ENCODE results near the gene IL4. TPM values are rescaled to one million over a fixed set of nuclear protein-coding genes. Genes with fewer than 3 reads are reported as not detected.

The IL4 gene
- total RNA-seq, 1 donor: not detected

- Histone ChIP-seq H3K4me3 (ENCODE audit: low read length) (no peak overlapping the region), H3K27me3 (ENCODE audit: insufficient read depth, low read length) (no peaks in the 10 kb centered on the region), H3K4me1 (ENCODE audit: insufficient read depth, low read length) (peaks cover 7% of the 10 kb centered on the region), H3K9me3 (ENCODE audit: low read depth, low read length) (no peaks in the 10 kb centered on the region)
Observed at GRCh38 chr5:132664696-132665209, 9.0 kb upstream of the IL4 start.

DNA sequence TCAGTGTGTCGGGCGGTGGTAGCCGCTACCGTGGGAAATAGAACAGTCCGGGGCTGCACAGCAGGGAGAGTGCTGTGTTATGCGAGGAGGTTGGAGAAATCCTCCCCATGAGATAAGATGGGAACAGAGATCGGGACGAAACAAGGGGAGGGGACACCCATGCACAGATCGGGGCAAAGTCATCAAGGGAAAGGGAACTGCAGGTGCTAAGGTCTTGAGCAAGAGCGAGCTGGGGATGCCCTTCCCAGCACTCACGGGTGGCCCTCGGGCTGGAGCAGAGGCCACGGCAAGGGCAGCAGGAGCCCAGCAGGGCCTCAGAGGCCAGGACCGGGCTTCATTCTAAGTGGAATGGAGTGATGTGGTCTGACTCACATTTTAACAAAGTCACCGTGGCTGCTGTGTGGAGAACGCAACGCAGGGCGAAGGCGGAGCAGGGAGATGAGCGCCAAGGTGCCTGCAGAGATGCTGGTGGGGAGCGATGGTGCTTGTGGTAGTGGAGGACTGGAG lies 8.2 kb upstream of the IL4 start:
- H3K4me3 ChIP-seq (ENCODE audit: low read length): no peak overlapping the region
- peaks cover 7% of the 10 kb centered on the region for H3K4me1 ChIP-seq (ENCODE audit: insufficient read depth, low read length)
- no peaks in the 10 kb centered on the region for H3K27me3 ChIP-seq (ENCODE audit: insufficient read depth, low read length)
- no peaks in the 10 kb centered on the region for H3K9me3 ChIP-seq (ENCODE audit: low read depth, low read length)

- H3K9me3 ChIP-seq (ENCODE audit: low read depth, low read length): no peaks in the 10 kb centered on the region
- no peaks in the 10 kb centered on the region for H3K27me3 ChIP-seq (ENCODE audit: insufficient read depth, low read length)
- H3K4me1 ChIP-seq (ENCODE audit: insufficient read depth, low read length): peaks cover 7% of the 10 kb centered on the region
- H3K4me3 ChIP-seq (ENCODE audit: low read length): no peak overlapping the region
Observed at GRCh38 chr5:132666310-132667123, 7.3 kb upstream of the IL4 start.

DNA sequence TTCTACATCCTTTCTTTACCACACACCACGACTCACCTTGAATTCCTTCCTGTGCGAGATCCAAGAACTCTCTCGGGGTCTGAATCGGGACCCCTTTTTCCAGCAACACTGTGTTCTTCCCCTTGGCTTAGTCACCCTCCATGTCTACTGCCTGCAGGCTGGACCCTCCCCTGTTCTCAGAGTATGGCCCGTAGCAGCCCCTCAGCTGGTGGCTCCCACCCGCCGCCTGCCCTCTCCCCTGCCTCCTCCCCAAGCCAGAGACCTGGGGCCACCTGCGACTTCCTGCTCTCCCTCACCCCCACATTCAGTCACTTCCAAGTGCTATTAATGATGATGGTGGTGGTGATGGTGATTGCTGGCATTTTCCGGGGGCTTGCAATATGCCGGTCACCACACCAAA lies 6.5 kb upstream of the IL4 start:
- H3K4me1 ChIP-seq (ENCODE audit: insufficient read depth, low read length): peaks cover 7% of the 10 kb centered on the region
- H3K9me3 ChIP-seq (ENCODE audit: low read depth, low read length): no peaks in the 10 kb centered on the region
- H3K4me3 ChIP-seq (ENCODE audit: low read length): no peak overlapping the region
- no peaks in the 10 kb centered on the region for H3K27me3 ChIP-seq (ENCODE audit: insufficient read depth, low read length)

DNA sequence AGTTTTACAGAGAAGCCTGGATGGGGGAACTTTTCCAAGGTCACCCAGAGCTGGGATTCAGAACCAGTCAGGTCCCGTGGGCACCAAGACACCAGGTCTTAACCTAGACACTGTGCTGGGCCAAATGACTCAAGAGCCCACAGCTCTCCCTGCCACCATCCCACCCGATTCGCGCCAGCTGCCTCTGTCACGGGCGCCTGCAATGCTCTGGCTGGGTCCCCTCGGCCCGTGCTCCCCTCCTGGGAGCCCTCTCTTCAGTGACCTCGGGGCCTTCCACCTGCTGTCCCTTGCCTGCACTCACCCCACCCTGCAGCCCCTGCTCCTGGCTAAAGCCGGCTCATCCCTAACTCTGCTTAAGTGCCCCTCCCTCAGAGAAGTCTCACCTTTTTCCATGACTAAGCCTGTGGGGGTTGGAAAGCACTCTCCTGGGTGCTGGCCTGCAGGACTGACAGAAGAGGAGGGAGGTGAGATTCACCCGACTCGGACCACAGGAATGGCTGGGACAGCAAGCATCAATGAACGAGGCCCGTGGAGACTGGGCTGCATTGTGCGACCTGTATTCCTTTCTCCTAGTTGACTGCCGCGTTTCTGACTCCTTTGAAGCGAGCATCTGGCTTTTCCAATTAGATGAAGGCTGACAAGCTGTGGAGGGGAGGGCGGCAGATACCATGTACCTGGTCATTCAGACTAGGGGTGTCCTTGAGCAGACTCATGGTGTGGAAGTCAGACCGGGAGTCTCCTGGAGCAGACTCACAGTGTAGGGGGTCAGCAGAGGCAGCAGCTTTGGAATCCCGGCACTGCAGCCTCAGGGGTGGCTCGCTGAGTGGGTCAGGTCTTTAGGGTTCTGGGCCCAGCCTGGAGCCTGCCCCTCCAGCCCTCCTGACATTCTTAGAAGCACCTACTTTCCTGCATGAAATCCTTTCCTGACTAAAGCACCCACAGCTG lies 5.8 kb upstream of the IL4 start:
- H3K4me3 ChIP-seq (ENCODE audit: low read length): no peak overlapping the region
- H3K27me3 ChIP-seq (ENCODE audit: insufficient read depth, low read length): no peaks in the 10 kb centered on the region
- peaks cover 7% of the 10 kb centered on the region for H3K4me1 ChIP-seq (ENCODE audit: insufficient read depth, low read length)
- no peaks in the 10 kb centered on the region for H3K9me3 ChIP-seq (ENCODE audit: low read depth, low read length)

DNA sequence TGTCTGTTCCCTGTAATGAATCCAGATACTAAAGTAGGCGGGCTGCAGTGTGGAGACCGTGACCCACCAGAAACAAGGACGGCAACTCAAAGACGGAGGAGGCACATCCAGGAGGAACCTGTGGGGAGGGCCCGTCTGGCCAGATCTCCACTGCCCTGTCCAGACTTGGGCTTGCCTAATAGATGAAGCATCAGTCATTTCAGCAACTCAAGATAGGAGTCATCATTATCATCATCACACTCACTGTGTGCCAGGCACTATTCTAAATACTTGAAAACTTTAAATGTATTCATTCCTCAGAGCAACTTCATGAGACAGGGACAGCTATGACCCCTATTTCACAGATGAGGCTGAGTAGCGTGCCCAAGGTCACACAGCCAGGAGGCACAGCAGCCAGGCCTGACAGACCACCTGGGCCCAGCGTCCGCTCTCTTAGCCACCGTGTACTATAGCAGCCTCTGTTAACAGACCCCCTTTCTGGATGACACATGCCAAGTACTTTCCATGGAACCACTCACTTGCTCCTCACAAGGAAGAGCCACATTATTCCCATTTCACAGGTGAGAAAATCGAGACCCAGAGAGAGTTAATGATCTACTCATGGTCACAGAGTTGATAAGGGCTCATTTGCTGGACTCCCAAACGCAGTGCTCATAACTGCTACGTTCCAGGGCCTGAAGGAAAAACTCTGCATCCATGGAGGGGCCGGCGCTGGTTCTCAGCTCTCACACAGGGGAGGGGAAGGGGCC lies 4.9 kb upstream of the IL4 start:
- H3K27me3 ChIP-seq (ENCODE audit: insufficient read depth, low read length): no peaks in the 10 kb centered on the region

GRCh38 chr5:132669455-132669820 lies 4.4 kb upstream of the IL4 start:
- Histone ChIP-seq H3K4me3 (ENCODE audit: low read length) (no peak overlapping the region), H3K4me1 (ENCODE audit: insufficient read depth, low read length) (no peaks in the 10 kb centered on the region), H3K27me3 (ENCODE audit: insufficient read depth, low read length) (no peaks in the 10 kb centered on the region), H3K9me3 (ENCODE audit: low read depth, low read length) (no peaks in the 10 kb centered on the region)

More for the DNA sequence above, 4.9 kb upstream of the IL4 start:
- Histone ChIP-seq H3K9me3 (ENCODE audit: low read depth, low read length) (no peaks in the 10 kb centered on the region), H3K4me3 (ENCODE audit: low read length) (no peak overlapping the region), H3K4me1 (ENCODE audit: insufficient read depth, low read length) (peaks cover 2% of the 10 kb centered on the region)

DNA sequence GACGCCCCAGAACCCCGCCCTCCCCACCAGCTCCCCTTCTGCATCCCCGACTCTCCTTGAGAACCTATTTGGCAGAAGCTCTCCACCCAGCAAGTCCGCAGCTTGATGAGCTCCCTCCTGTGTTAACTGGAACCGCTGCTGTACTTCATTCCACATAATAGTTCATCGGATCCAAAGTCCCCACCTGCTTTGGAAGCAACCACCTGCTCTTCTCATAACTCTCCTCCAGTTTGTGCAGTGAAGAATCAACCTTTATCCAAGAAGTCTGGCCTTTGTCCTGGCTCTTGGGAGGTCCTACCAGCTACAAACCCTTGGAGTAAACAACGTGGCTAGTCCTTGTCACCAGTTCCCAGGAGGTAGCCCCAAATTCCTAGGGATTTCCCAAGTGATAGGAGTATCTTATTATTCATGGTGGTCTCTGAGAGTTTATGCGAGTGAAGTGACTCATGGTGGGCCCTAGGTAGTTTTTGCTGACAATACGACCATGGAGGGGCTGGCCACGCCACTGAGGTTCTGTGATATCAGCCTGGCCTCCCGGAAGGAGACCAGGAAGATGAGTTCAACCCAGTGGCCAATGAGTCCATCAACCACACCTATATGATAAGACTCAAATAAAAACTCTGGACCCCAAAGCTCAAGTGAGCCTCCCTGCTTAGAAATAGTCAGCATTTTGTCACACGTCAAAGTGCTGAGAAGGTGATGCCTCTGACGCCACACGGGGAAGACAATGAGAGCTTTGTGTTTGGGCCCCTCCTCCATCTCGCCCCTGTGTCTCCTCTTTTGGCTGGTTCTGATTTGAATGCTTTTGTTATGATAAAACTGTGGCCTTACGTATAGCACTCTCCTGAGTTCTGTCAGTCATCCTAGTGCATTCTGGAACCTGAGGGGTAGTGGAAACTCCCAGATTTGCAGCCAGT lies 3.6 kb upstream of the IL4 start:
- Histone ChIP-seq H3K9me3 (ENCODE audit: low read depth, low read length) (no peaks in the 10 kb centered on the region), H3K27me3 (ENCODE audit: insufficient read depth, low read length) (no peaks in the 10 kb centered on the region), H3K4me1 (ENCODE audit: insufficient read depth, low read length) (no peaks in the 10 kb centered on the region), H3K4me3 (ENCODE audit: low read length) (no peak overlapping the region)

DNA sequence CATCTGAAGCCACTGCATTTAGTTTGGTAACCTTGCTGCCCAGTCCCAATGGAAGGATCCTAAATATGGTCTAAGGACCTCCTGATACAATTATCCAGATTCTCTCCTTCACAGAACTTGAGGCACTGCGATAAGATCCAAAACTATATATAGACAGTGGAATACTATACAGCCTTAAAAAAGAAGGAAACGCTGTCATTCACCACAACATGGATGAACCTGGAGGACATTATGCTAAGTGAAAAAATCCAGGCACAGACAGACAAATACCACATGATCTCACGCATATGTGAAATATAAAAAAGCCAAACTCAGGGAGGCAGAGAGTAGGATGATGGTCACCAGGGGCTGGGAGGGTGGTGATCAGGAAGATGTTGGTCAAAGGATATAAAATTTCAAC lies 2.8 kb upstream of the IL4 start:
- H3K27me3 ChIP-seq (ENCODE audit: insufficient read depth, low read length): no peaks in the 10 kb centered on the region
- no peaks in the 10 kb centered on the region for H3K4me1 ChIP-seq (ENCODE audit: insufficient read depth, low read length)
- no peaks in the 10 kb centered on the region for H3K9me3 ChIP-seq (ENCODE audit: low read depth, low read length)
- H3K4me3 ChIP-seq (ENCODE audit: low read length): no peak overlapping the region

DNA sequence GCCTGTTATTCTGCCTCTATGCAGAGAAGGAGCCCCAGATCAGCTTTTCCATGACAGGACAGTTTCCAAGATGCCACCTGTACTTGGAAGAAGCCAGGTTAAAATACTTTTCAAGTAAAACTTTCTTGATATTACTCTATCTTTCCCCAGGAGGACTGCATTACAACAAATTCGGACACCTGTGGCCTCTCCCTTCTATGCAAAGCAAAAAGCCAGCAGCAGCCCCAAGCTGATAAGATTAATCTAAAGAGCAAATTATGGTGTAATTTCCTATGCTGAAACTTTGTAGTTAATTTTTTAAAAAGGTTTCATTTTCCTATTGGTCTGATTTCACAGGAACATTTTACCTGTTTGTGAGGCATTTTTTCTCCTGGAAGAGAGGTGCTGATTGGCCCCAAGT lies 301 bp upstream of the IL4 start:
- Histone ChIP-seq H3K27me3 (ENCODE audit: insufficient read depth, low read length) (no peaks in the 10 kb centered on the region), H3K9me3 (ENCODE audit: low read depth, low read length) (no peaks in the 10 kb centered on the region), H3K4me3 (ENCODE audit: low read length) (no peak overlapping the region), H3K4me1 (ENCODE audit: insufficient read depth, low read length) (no peaks in the 10 kb centered on the region)

GRCh38 chr5:132674671-132675506 lies 1.1 kb downstream of the IL4 start:
- Histone ChIP-seq H3K27me3 (ENCODE audit: insufficient read depth, low read length) (no peaks in the 10 kb centered on the region), H3K9me3 (ENCODE audit: low read depth, low read length) (no peaks in the 10 kb centered on the region), H3K4me3 (ENCODE audit: low read length) (no peak overlapping the region), H3K4me1 (ENCODE audit: insufficient read depth, low read length) (no peaks in the 10 kb centered on the region)

GRCh38 chr5:132675936-132676689 lies 2.3 kb downstream of the IL4 start:
- Histone ChIP-seq H3K4me3 (ENCODE audit: low read length) (no peak overlapping the region), H3K9me3 (ENCODE audit: low read depth, low read length) (no peaks in the 10 kb centered on the region), H3K4me1 (ENCODE audit: insufficient read depth, low read length) (no peaks in the 10 kb centered on the region), H3K27me3 (ENCODE audit: insufficient read depth, low read length) (no peaks in the 10 kb centered on the region)

- Histone ChIP-seq H3K27me3 (ENCODE audit: insufficient read depth, low read length) (no peaks in the 10 kb centered on the region), H3K4me3 (ENCODE audit: low read length) (no peak overlapping the region), H3K9me3 (ENCODE audit: low read depth, low read length) (no peaks in the 10 kb centered on the region), H3K4me1 (ENCODE audit: insufficient read depth, low read length) (no peaks in the 10 kb centered on the region)
Observed at GRCh38 chr5:132677191-132677590, 3.4 kb downstream of the IL4 start.

Measured in mononuclear cell (primary cell).